ENCODE data around the gene COP1. TPM values are rescaled to one million over a fixed set of nuclear protein-coding genes. Genes with fewer than 3 reads are reported as not detected.

The COP1 gene
- total RNA-seq, 4 donors from 2014 or later = 32.5 to 60.1 (median 35.7) TPM

- Histone ChIP-seq H3K9me3 (no peaks in the 10 kb centered on the region), H3K4me1 (peaks cover 0 to 57% (median 10%) of the 10 kb centered on the region in 3 donors), H3K27me3 (no peaks in the 10 kb centered on the region), H3K36me3 (no peaks in the 10 kb centered on the region), H3K4me3 (no peak overlapping the region), H3K27ac (no peak overlapping the region)
- intact Hi-C loops (cut with DNase I) = no loop called here
- DNase-seq = no peak
- TF ChIP-seq POLR2A (IDR thresholded peaks at IDR 0.05) (no peak), CTCF (IDR thresholded peaks at IDR 0.05) (no peak)
- 65 to 70% methylated on average over 1 of the region's 1 CpG for WGBS, 2 donors
Observed at GRCh38 chr1:176199707-176200106, 7.4 kb downstream of the COP1 start.

- Histone ChIP-seq H3K9me3 (no peaks in the 10 kb centered on the region), H3K4me1 (peaks cover 0 to 45% (median 3%) of the 10 kb centered on the region in 3 donors), H3K36me3 (no peaks in the 10 kb centered on the region), H3K27ac (no peak overlapping the region), H3K27me3 (no peaks in the 10 kb centered on the region), H3K4me3 (no peak overlapping the region)
- intact Hi-C loops (cut with DNase I) = no loop called here
- TF ChIP-seq CTCF (IDR thresholded peaks at IDR 0.05) = no peak
- TF ChIP-seq POLR2A (IDR thresholded peaks at IDR 0.05) = no peak
- no peak for DNase-seq
- WGBS, 2 donors = 96 to 100% methylated on average over 2 of the region's 2 CpGs
Observed at GRCh38 chr1:176198413-176198812, 8.7 kb downstream of the COP1 start.

GRCh38 chr1:176196728-176197127 is 10.4 kb downstream of the COP1 start:
- Histone ChIP-seq H3K4me1 (peaks cover 0 to 32% (median 3%) of the 10 kb centered on the region in 3 donors), H3K27ac (no peak overlapping the region), H3K27me3 (no peaks in the 10 kb centered on the region), H3K4me3 (no peak overlapping the region), H3K36me3 (no peaks in the 10 kb centered on the region), H3K9me3 (no peaks in the 10 kb centered on the region)
- no peak for DNase-seq
- no peak for TF ChIP-seq POLR2A (IDR thresholded peaks at IDR 0.05)
- no peak for TF ChIP-seq CTCF (IDR thresholded peaks at IDR 0.05)
- WGBS, 2 donors = 86 to 90% methylated on average over 5 of the region's 5 CpGs
- intact Hi-C loops (cut with DNase I) = no loop called here

GRCh38 chr1:176195547-176195946 is 11.5 kb downstream of the COP1 start:
- 75 to 88% methylated on average over 7 of the region's 7 CpGs for WGBS, 2 donors
- H3K9me3 ChIP-seq = no peaks in the 10 kb centered on the region
- no peaks in the 10 kb centered on the region for H3K27me3 ChIP-seq
- TF ChIP-seq CTCF (IDR thresholded peaks at IDR 0.05) (no peak), POLR2A (IDR thresholded peaks at IDR 0.05) (no peak)
- H3K27ac ChIP-seq = no peak overlapping the region
- H3K4me1 ChIP-seq = peaks cover 0 to 23% (median 3%) of the 10 kb centered on the region in 3 donors
- no peaks in the 10 kb centered on the region for H3K36me3 ChIP-seq
- H3K4me3 ChIP-seq = no peak overlapping the region
- intact Hi-C loops (cut with DNase I) = no loop called here
- DNase-seq = no peak

GRCh38 chr1:176193663-176194062 is 13.4 kb downstream of the COP1 start:
- TF ChIP-seq CTCF (IDR thresholded peaks at IDR 0.05) (no peak), POLR2A (IDR thresholded peaks at IDR 0.05) (no peak)
- Histone ChIP-seq H3K27ac (no peak overlapping the region), H3K36me3 (no peaks in the 10 kb centered on the region), H3K4me1 (peaks cover 0 to 5% (median 3%) of the 10 kb centered on the region in 3 donors), H3K4me3 (no peak overlapping the region), H3K9me3 (no peaks in the 10 kb centered on the region), H3K27me3 (no peaks in the 10 kb centered on the region)
- intact Hi-C loops (cut with DNase I) = no loop called here
- DNase-seq = no peak
- 62 to 67% methylated on average over 3 of the region's 3 CpGs for WGBS, 2 donors

All from esophagus squamous epithelium (tissue), 5 donors.